Stomach (tissue), 4 donors: ENCODE results near the gene BSPRY.

Source experiments
- CTCF ChIP-seq, 7 experiments: fragments of 450-650 bp in 4 of 7; fragments of 200-600 bp in 3 of 7; sonication (generic) in 3 of 7; IDR thresholded peaks; one replicate each; pipeline ENCODE4 v1.5.1; 2016 to 2019; ENCODE audit warnings: antibody characterized with exemption in 7 of 7, control low read depth in 2 of 7, mild to moderate bottlenecking in 1 of 7
- POLR2A ChIP-seq, 4 donors: fragments of 450-650 bp; IDR thresholded peaks; one replicate each; pipeline ENCODE4 v1.6.1; 2016; ENCODE audit warnings: antibody characterized with exemption in 4 of 4, control low read depth in 2 of 4, mild to moderate bottlenecking in 1 of 4, moderate library complexity in 1 of 4
- POLR2AphosphoS5 ChIP-seq, 3 donors: sonication (generic); formaldehyde crosslinking; IDR thresholded peaks; one replicate each; pipeline ENCODE4 v1.6.1; 2016; ENCODE audit warnings: antibody characterized with exemption in 3 of 3

- TF ChIP-seq CTCF (IDR thresholded peaks at IDR 0.05) (no peak), POLR2A (IDR thresholded peaks at IDR 0.05) (no peak), POLR2AphosphoS5 (IDR thresholded peaks at IDR 0.05) (no peak)
Measured at GRCh38 chr9:113409481-113409880, 60.1 kb downstream of the BSPRY start.
